SU-DHL-6 (cell line): Measurements from ENCODE around the gene FAM53A.

Experiments
- H2AFZ ChIP-seq: fragments of 200-600 bp; sonication (generic); 2 replicates; pipeline ENCODE4 v1.6.1; 2014; ENCODE audit warnings: low read depth, mild to moderate bottlenecking, moderate library complexity, mixed read lengths, antibody characterized with exemption, low read length; ENCODE audit not compliant: severe bottlenecking
- H3F3A ChIP-seq: fragments of 200-600 bp; shearing (Covaris generic); 2 replicates; pipeline ENCODE4 v1.6.0; 2016; ENCODE audit warnings: antibody characterized with exemption, mild to moderate bottlenecking; ENCODE audit not compliant: insufficient read depth
- H3K27ac ChIP-seq: fragments of 200-600 bp; sonication (generic); 2 replicates; pipeline ENCODE4 v1.5.1; 2016; ENCODE audit warnings: low read depth, mild to moderate bottlenecking, low read length, moderate library complexity, mixed read lengths
- H3K27me3 ChIP-seq: fragments of 200-600 bp; sonication (generic), shearing (Covaris generic); 2 replicates; pipeline ENCODE4 v1.6.0; 2014; ENCODE audit warnings: mild to moderate bottlenecking, low read length
- H3K36me3 ChIP-seq: fragments of 200-600 bp; sonication (generic); 2 replicates; pipeline ENCODE4 v1.6.1; 2014; ENCODE audit warnings: mild to moderate bottlenecking, low read length, mixed read lengths
- H3K4me2 ChIP-seq: fragments of 300-600, 200-600 bp; shearing (Covaris generic), sonication (generic); 2 replicates; pipeline ENCODE4 v1.6.0; 2014; ENCODE audit warnings: low read length, low read depth, mild to moderate bottlenecking; ENCODE audit not compliant: poor library complexity, severe bottlenecking
- H3K4me3 ChIP-seq: fragments of 200-600 bp; sonication (generic); 2 replicates; pipeline ENCODE4 v1.5.1; 2014; ENCODE audit warnings: antibody characterized with exemption, low read length, mild to moderate bottlenecking, mixed read lengths; ENCODE audit not compliant: insufficient read depth, poor library complexity, severe bottlenecking
- H3K79me2 ChIP-seq: fragments of 200-600 bp; sonication (generic); 2 replicates; pipeline ENCODE4 v1.6.1; 2014; ENCODE audit warnings: mild to moderate bottlenecking, low read length, moderate library complexity; ENCODE audit not compliant: insufficient read depth
- H3K9ac ChIP-seq: fragments of 200-600 bp; sonication (generic); 2 replicates; pipeline ENCODE4 v1.7.0; 2014; ENCODE audit warnings: mild to moderate bottlenecking, low read length
- H3K9me2 ChIP-seq: fragments of 200-600 bp; sonication (generic); replicated peaks from 2 replicates; pipeline ENCODE4 v1.6.1; 2014; ENCODE audit warnings: low read length; ENCODE audit not compliant: insufficient read depth
- H3K9me3 ChIP-seq: fragments of 200-600 bp; sonication (generic); 2 replicates; pipeline ENCODE4 v1.6.1; 2014; ENCODE audit warnings: low read length, mixed read lengths; ENCODE audit not compliant: insufficient read depth
- H4K20me1 ChIP-seq: fragments of 200-600 bp; sonication (generic); 2 replicates; pipeline ENCODE4 v1.6.1; 2014; ENCODE audit warnings: low read depth, mild to moderate bottlenecking, antibody characterized with exemption, low read length, moderate library complexity, mixed read lengths
- EZH2phosphoT487 ChIP-seq: fragments of 200-600 bp; sonication (generic), shearing (Covaris generic); conservative IDR thresholded peaks from 2 replicates; pipeline ENCODE4 v1.6.1; 2018; ENCODE audit warnings: mild to moderate bottlenecking, antibody characterized with exemption, low read length, moderate library complexity, mixed read lengths
- TF ChIP-seq, protein P1 (sequence below): fragments of 200-600 bp; sonication (generic); IDR thresholded peaks from one replicate; pipeline ENCODE4 v1.5.1; 2017; ENCODE audit warnings: antibody characterized with exemption, mild to moderate bottlenecking, low read length, moderate library complexity; ENCODE audit not compliant: insufficient read depth, poor library complexity, severe bottlenecking

FAM53A gene

GRCh38 chr4:1625600-1626138 is 58.4 kb downstream of the FAM53A start:
- no peak overlapping the region for H3K9ac ChIP-seq
- H3K79me2 ChIP-seq, result no peaks in the 10 kb centered on the region
- H3K36me3 ChIP-seq, result no peaks in the 10 kb centered on the region
- no peak overlapping the region for H3K27ac ChIP-seq
- H4K20me1 ChIP-seq, result no peaks in the 10 kb centered on the region
- H3K4me2 ChIP-seq, result no peak overlapping the region
- H3K9me2 ChIP-seq, result no peaks in the 10 kb centered on the region
- no peak overlapping the region for H2AFZ ChIP-seq
- H3F3A ChIP-seq, result no peaks in the 10 kb centered on the region
- H3K9me3 ChIP-seq, result no peaks in the 10 kb centered on the region
- H3K27me3 ChIP-seq, result no peaks in the 10 kb centered on the region
- no peak overlapping the region for H3K4me3 ChIP-seq
- TF ChIP-seq, protein P1, sequence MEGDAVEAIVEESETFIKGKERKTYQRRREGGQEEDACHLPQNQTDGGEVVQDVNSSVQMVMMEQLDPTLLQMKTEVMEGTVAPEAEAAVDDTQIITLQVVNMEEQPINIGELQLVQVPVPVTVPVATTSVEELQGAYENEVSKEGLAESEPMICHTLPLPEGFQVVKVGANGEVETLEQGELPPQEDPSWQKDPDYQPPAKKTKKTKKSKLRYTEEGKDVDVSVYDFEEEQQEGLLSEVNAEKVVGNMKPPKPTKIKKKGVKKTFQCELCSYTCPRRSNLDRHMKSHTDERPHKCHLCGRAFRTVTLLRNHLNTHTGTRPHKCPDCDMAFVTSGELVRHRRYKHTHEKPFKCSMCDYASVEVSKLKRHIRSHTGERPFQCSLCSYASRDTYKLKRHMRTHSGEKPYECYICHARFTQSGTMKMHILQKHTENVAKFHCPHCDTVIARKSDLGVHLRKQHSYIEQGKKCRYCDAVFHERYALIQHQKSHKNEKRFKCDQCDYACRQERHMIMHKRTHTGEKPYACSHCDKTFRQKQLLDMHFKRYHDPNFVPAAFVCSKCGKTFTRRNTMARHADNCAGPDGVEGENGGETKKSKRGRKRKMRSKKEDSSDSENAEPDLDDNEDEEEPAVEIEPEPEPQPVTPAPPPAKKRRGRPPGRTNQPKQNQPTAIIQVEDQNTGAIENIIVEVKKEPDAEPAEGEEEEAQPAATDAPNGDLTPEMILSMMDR, result no peak
- TF ChIP-seq EZH2phosphoT487, result no peak

- no peak overlapping the region for H3K27ac ChIP-seq
- no peaks in the 10 kb centered on the region for H3K27me3 ChIP-seq
- H4K20me1 ChIP-seq, result no peaks in the 10 kb centered on the region
- H3K4me3 ChIP-seq, result no peak overlapping the region
- H3K36me3 ChIP-seq, result no peaks in the 10 kb centered on the region
- H2AFZ ChIP-seq, result no peak overlapping the region
- no peaks in the 10 kb centered on the region for H3K9me3 ChIP-seq
- no peak overlapping the region for H3K9ac ChIP-seq
- no peaks in the 10 kb centered on the region for H3F3A ChIP-seq
- H3K4me2 ChIP-seq, result no peak overlapping the region
- no peaks in the 10 kb centered on the region for H3K79me2 ChIP-seq
- TF ChIP-seq, protein P1, result no peak
- no peak for TF ChIP-seq EZH2phosphoT487
- H3K9me2 ChIP-seq, result no peaks in the 10 kb centered on the region
Observed at GRCh38 chr4:1624519-1624910, 59.6 kb downstream of the FAM53A start.

DNA sequence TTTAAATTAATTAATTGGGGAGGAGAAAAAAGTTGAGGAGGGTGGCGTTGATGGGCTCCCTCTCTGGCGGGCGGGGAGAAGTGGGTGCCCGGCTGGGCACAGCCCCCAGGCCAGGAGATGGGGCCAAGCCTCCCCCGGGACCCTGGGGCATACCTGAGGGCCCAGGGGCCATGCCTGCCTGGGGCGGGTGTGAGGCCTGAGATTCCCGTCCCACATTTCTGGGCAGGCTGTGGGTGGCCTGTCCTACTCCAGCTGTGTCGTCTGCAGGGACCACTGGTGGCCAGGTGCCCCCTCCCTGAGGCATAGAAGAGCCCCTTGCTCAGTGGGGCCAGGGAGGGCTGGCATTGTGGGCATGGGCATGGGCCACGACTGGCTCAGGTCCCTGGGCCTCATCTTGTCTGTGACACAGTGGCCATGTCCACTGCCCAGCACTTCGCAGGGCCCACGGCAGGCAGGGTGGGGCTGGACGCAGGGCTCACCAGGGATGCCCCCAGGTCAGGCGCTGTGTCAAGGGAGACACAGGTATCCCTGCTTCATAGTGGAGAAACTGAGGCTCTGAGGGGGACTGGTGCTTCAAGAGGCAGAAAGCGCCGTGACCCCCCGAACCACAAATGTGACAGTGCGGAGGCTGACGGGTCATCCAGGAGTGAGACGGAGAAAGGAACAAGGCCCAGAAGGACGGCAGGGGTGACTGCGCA is 60.1 kb downstream of the FAM53A start:
- no peak overlapping the region for H3K27ac ChIP-seq

DNA sequence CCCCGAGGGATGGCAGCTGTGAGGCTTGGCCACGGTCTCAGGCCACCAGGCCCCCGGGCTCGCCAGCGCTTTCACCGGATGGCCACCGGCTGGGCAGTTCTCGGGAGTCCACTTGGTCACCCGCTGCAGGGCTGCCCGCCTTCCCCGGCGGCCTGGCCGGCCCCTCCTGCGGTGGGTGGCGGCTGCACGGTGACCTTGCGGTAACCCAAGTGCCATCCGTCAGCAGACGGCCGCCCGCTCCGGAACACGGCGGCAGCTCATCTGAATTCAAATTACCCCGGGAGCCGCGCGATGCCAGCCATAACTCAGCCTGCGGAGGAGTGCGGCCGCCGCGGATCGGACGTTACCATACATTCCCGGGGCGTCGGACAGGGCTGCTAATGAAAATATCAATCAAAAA is 60.7 kb downstream of the FAM53A start:
- Histone ChIP-seq H3K4me3 (no peak overlapping the region), H3K4me2 (no peak overlapping the region)

More for the DNA sequence above, 60.1 kb downstream of the FAM53A start:
- H3F3A ChIP-seq, result no peaks in the 10 kb centered on the region
- H3K9me2 ChIP-seq, result no peaks in the 10 kb centered on the region
- H3K4me2 ChIP-seq, result no peak overlapping the region
- no peak for TF ChIP-seq EZH2phosphoT487
- no peaks in the 10 kb centered on the region for H3K79me2 ChIP-seq
- no peaks in the 10 kb centered on the region for H3K36me3 ChIP-seq
- H3K9me3 ChIP-seq, result no peaks in the 10 kb centered on the region
- no peaks in the 10 kb centered on the region for H3K27me3 ChIP-seq
- no peak overlapping the region for H3K4me3 ChIP-seq
- no peak overlapping the region for H3K9ac ChIP-seq
- H2AFZ ChIP-seq, result no peak overlapping the region
- no peaks in the 10 kb centered on the region for H4K20me1 ChIP-seq

More for the DNA sequence above, 60.7 kb downstream of the FAM53A start:
- Histone ChIP-seq H3K27ac (no peak overlapping the region), H3K27me3 (no peaks in the 10 kb centered on the region), H3K36me3 (no peaks in the 10 kb centered on the region), H3K79me2 (no peaks in the 10 kb centered on the region), H2AFZ (no peak overlapping the region), H3F3A (no peaks in the 10 kb centered on the region), H4K20me1 (no peaks in the 10 kb centered on the region), H3K9me3 (no peaks in the 10 kb centered on the region), H3K9me2 (no peaks in the 10 kb centered on the region), H3K9ac (no peak overlapping the region)
- TF ChIP-seq, protein P1, result no peak
- no peak for TF ChIP-seq EZH2phosphoT487
